ENCODE data around the gene MLIP.

DNA sequence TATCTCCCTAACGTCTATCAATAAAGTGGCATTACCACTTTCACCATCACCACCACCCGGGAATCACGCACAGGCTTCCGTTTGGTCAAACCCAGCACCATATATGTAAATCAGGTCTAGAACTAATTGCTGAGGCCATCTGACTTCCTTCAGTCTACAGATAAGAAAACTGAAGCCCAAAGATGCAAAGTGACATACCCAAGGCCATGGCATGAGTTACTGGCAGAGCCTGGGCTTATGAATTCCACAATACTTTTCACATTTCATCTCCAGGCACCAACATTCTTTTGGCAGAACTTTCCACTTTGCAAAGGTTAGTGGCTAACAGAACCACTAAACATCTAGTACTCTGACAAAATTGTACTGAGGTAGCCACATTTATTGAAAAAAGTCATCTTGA, 132.5 kb downstream of the MLIP start:
- TF ChIP-seq, protein P1, sequence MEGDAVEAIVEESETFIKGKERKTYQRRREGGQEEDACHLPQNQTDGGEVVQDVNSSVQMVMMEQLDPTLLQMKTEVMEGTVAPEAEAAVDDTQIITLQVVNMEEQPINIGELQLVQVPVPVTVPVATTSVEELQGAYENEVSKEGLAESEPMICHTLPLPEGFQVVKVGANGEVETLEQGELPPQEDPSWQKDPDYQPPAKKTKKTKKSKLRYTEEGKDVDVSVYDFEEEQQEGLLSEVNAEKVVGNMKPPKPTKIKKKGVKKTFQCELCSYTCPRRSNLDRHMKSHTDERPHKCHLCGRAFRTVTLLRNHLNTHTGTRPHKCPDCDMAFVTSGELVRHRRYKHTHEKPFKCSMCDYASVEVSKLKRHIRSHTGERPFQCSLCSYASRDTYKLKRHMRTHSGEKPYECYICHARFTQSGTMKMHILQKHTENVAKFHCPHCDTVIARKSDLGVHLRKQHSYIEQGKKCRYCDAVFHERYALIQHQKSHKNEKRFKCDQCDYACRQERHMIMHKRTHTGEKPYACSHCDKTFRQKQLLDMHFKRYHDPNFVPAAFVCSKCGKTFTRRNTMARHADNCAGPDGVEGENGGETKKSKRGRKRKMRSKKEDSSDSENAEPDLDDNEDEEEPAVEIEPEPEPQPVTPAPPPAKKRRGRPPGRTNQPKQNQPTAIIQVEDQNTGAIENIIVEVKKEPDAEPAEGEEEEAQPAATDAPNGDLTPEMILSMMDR (IDR thresholded peaks at IDR 0.05): no peak
- TF ChIP-seq EZH2phosphoT487 (IDR thresholded peaks at IDR 0.05) (no peak), EZH2 (IDR thresholded peaks at IDR 0.05) (no peak)

Measured in neural progenitor cell (in vitro differentiated cells).